DLD1 (cell line): Measurements from ENCODE around the gene SMIM35.
"Not testable (repeated sequence)": the region's sequence is repeated elsewhere in the genome, so short reads cannot be mapped to it uniquely, and the experiment has no call there.

Source experiments
- in situ Hi-C: cut with HindIII; loops from 2 replicates; pipeline ENCODE4 v1.10.0; 2017; ENCODE audit warnings: low sequenced_read_pairs

The SMIM35 gene

DNA sequence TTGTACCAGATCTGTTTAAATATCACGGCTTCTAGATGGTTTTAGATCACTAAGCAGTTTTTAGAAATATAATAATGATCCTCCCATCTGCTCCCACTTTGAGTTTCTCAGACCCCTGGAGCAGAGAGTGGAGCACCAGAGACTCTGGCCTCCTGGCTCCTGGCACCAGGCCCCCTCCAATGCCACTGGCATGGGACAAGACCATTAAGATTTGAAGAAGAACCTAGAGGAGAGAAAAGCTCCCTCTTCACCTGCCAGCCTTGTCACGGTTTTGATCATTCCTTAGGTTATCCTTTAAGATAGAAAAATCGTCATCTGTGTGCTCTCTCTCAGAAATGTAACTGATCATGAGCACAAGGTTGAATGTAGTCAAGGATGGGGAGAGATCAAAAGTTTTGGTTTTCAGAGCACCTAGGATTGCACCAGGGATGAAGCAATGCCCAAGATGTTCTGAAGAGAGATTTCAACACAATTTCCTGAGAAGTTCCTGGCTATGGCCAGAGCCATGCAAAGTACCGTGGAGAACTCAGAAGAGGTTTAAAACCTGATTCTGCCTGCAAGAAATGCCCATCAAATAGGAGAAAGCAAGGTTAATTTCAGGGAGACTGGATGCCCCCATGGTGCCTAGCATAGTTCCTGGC lies 78.4 kb downstream of the SMIM35 start:
- in situ Hi-C loops, result no loop called here

DNA sequence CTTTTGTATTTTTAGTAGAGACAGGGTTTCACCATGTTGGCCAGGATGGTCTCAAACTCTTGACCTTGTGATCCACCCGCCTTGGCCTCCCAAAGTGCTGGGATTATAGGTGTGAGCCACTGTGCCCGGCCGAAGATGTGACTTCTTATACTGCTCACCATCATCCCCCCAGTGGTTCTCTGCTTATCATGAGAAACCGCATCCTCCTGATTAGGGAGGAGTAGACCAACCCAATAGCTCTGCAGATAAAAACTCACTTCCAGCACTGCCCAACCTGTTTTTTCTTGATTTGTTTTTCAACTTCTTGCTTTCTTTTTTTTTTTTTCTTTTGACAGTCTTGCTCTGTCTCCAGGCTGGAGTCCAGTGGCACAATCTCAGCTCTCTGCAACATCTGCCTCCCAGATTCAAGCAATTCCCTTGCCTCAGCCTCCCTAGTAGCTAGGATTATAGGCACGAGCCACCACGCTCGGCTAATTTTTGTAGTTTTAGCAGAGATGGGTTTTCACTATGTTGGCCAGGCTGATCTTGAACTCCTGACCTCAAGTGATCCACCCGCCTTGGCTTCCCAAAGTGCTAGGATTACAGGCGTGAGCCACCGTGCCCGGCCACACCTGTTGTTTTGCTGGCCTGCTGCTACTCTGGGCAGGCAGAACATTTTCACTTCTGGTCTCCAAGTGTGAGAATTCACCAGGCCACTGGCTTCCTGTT lies 79.0 kb downstream of the SMIM35 start:
- in situ Hi-C loops, result not testable (repeated sequence)

DNA sequence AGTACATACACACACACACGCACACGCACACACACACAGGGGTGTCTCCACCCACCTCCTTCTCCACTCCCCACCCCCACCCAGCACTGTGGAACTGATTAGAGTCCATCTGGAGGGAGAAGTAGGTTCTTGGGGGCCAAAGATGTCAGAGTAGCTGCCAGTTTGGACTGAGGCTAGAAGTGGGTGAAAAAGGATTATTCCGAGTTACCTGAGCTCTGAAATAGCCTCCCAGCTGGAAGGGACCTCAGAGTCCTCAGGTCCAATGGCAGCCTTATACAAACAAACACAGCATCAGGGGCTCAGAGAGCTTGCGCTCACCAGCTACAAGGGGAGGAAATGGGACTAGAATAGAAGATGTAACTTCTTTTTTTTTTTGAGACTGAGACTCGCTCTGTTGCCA lies 79.7 kb downstream of the SMIM35 start:
- in situ Hi-C loops, result no loop called here

DNA sequence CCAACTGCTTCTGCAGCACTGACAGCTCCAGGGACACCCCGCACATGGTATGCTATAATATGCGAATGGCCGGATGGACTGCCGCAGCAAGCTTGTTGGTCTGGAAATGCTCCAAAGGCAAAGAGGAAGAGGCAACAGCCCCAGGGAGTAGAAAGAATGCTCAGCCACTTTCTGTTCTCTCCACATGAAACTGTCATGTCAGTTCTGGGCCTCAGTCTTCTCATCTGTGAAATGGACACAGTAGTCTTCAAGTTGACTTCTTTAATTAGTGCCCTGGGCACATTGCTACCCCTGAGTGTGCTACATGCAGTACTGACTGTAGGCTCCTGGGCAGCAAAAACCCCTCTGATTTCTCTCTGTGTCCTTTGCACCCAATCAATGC lies 80.6 kb downstream of the SMIM35 start:
- in situ Hi-C loops, result no loop called here

DNA sequence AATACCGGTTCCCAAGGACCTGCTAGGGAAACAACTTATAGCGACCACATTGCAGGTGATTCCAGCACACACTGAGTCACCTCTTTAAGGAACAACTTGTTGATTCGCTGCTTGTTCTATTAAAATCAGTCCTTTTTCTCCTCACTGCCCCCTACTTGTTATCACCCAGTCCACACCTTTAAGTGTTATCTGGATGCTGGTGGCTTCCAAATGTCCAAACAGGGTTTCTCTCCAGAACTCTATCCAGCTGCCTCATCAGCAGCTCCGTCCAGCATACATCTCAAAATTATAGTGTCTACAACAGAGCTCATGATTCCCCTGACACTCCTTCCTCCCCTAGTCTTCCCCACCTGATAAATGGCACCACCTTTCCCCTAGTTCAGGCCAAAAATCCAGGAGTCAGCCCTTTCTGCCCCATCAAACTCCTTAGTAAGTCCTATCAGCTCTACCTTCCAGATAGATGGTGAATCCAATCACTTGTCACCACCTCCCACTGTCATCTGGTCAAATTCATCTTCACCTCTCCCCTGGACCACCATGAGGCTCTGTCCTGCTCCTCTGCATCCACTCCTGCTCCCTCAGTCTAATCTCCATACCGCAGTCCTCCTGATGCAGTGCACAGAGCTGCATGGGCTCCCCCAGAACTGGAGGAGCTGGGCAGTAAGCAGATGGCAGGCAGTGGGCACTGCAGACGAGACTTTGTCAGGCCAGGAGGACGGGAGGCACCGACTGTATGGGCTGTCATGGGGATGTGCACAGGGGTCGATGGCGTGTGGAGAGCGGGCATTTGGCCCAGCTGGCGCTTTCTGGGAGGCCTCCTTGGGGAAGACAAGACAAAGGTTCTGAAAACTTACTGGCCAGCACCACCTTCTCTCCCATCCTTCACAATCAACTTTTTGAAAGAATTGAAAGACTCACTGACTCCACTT lies 81.3 kb downstream of the SMIM35 start:
- in situ Hi-C loops, result no loop called here

DNA sequence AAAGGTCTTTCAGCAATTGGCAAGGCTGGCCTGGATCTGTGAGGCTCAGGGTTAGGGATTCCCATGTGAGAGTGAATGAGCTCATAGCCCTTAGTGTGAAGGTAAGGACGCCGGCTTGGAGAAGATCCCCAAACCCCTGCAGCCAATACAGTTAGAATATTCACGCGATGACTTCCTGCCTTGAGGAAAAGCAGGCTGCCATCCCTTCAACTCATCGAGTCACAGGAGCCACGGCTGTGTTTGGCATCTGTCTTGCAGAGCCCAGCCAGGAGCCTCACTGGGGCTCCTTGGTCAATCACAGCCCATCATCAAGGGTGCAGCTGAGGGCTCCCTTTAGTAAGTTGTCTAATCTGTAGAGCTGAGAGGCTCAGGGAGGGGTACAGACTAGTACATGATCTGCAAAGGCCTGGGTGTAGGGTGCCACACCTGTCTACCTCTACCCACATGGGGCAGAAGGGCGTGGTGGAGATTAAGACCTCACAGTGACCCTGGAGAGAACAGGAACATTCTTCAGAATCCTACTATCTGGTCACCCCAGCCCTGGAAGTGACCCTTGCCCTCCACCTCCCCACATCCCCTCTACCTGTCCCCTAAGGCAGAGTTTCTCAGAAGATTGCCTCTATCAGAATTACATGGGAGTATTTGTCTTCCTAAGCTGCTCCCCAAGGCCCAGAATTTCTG lies 82.1 kb downstream of the SMIM35 start:
- in situ Hi-C loops, result no loop called here

DNA sequence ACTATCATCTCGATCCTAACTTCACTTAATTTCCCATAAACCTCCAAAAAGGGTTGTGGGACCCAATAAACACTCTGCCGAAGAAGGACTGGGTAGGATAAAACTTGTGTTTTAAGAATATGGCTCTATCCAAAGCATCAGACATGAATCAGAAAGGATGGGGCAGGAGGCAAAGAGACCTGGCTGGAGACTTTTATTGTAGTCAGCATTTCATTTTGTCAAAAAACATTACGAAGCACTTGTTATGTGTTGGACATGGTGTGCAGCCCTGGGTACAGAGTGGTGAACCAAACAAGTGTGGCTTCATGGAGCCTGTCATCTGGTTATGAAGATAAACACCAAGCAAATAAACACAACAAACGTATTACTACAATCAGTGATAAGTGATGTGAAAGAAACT lies 83.3 kb downstream of the SMIM35 start:
- in situ Hi-C loops, result no loop called here

DNA sequence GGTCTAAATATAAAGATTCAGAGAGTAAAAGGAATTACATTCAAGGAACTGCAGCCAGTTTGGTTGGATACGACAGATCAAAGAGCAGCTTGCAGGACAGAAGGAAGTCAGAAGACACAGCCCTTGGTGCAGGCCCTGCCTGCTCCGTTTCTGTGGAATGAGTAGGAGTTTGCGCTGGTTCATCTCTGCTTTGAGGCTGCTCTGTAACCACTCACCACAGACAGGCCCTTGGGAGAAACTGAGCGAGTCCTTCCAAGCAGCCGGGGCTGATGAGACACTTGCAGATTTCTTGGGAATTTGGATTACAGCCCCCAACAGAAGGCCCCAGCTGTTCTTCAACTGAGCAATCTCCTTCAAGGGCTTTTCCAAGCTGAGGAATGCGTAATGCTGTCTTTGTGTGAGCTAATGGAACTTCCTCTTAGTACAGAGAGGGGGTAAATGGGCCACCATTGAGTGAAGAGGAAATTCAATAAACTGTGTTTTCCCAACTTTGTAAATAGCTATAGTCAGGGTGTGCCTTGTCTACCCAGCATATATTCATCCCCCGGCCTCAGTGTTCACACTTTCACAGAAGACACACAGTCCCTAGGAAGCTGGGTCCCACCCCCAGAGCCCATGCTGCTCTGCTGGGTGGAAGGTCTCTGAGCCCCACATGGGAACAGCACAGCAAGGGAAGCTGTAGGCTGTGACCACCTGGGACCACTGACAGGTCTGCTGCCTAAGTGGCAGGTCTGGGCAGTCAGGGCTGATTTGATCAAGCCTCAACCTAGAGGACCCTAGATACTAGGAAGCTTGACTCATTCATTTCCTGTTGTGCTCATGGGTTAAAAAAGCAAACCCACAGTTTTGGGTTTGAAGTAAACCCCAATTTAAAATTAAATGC lies 84.0 kb downstream of the SMIM35 start:
- in situ Hi-C loops, result no loop called here

DNA sequence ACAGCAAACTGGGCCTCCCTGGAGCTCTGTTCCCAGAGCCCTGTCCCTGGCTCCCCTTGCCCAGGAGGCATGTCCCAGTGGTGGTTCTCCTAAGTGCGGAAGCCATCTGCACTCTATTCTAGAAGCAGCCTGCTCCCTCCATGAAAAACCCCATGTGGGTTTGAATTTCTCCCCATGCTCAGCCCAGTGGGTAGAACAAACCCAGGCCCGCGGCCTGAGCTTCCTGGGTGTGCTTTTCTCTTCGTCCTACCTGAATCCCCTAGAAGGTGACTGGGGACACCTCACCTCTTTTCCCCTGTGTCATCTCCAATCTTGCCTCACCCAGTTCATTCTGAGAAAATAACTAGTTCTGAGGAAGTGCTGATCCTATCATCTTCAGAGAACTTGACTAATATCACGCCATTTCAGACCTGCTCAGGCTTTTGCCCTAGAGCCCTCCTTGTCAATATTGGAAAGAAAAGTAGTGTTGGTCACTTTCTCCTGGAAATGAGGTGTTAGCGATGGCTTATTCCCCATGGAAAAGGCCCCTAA lies 84.7 kb downstream of the SMIM35 start:
- in situ Hi-C loops, result no loop called here

DNA sequence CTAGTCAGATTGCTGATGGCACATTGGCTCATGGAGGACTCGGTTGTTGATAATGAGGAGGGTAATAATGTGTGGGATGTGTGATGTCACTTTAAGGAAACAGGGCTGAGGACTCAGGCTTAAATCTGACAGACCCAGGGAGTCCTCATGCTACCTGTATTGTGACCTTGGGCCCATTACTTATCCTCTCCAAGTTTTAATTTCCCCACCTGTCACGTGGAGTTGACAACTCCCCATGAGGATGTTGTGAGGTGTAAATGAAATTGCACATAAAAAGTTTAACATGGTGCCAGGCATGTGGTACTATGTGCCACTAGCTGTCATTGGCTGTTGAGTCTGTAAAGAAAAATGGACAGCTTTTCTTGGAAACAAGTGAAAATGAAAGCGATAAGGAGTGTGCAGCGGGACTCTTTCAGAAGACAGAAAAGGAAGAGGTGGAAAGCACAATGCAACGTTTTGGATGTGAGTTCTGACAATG lies 85.2 kb downstream of the SMIM35 start:
- in situ Hi-C loops, result no loop called here

DNA sequence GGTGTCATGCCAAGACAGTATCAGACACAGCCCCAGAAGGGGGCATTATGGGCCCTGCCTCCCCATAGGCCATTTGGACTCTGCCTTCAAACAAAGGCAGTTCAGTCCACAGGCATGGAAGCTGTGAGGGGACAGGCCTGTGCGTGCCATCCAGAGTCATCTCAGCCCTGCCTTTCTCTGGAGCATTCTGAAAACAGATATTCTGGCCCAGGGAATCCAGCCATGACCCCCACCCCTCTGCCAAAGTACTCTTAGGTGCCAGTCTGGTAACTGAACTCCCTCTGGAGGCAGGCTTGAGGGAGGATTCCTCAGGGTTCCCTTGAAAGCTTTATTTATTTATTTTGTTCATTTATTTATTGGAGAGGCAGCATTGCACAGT lies 85.9 kb downstream of the SMIM35 start:
- in situ Hi-C loops, result no loop called here

DNA sequence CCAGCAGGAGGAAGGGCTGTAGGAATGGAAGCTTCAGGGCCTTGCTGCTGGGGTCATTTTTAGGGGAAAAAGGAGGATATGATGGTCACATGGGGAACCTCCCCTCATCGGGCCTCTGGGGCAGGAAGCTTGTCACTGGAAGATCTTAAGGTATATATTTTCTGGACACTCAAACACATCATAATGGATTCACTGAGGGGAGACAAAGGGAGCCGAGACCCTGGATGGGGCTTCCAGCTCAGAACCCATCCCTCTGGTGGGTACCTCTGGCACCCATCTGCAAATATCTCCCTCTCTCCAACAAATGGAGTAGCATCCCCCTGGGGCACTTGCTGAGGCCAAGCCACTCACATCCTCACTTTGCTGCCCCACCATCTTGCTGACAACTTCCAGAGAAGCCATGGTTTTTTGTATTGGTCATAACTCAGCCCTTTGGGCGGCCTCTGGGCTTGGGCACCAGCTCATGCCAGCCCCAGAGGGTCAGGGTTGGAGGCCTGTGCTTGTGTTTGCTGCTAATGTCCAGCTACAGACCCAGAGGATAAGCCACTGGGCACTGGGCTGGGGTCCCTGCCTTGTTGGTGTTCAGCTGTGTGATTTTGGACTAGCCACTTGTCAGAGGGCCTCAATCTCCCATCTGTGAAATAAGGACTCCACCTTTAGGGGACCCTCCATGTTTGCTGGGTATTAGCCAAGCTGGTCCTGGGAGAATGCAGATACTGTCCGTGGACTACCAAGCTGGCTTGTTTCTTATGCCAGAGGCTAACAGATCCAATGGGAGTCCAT lies 86.5 kb downstream of the SMIM35 start:
- in situ Hi-C loops, result no loop called here

- in situ Hi-C loops, result no loop called here
Measured at GRCh38 chr11:117999354-117999993, 87.3 kb downstream of the SMIM35 start.

- in situ Hi-C loops, result no loop called here
Measured at GRCh38 chr11:117998664-117999353, 88.0 kb downstream of the SMIM35 start.

DNA sequence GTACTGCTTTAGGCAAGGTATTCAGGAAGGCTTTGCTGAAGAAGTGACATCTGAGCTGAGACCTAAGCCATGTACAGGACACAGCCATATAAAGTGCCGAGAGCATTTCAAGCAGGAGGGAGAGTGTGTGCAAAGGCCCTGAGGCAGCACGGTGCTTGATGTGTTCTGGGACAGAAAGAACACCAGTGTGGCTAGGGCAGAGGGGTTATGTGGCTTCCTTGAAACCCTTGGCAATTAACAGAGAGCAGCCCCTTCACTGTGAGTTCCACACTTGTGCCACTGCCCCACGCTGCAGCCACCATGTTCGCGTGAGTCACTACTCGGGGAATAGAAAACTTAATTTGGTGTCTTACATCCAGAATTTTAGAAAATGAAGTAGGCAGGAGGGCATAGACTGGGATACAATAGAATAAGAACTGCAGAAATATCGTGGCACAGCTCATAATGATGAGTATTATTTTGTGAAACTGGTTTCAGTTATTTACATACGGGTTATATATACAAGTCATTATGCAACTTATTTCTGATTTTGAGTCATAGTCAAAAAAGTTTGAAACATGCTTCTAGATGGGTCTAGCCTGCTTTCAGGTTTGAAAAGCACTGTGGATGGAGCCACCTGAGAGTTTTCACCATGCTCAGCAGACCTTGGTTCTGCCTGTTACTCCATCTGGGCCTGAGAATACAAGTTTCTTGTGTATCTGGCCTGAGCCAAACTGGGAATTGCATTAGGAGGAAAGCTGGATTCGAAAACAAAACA lies 88.8 kb downstream of the SMIM35 start:
- in situ Hi-C loops, result no loop called here

DNA sequence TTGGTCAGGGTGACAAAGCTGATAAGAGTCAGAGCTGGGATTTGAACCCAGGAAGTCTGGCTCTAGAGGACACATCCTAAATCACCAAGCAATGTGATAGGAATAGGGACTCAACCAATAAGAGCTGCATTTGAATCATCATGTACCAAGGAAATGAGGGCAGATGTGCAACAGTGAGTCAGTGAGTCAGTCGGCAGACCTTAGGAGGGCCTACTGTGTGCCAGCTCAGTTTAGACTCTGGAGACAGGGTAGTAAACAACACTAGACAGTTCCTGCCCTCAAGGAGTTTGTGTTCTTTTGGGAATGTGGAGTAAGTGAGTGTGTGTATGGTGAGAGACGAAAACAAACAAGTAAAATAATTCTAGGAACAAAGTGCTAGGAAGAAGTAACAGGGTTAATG lies 89.4 kb downstream of the SMIM35 start:
- in situ Hi-C loops, result no loop called here

GRCh38 chr11:117996058-117996457 lies 90.7 kb downstream of the SMIM35 start:
- in situ Hi-C loops, result no loop called here
